DND-41 (cell line): ENCODE data around the gene SPRYD4.

Experiments used
- CTCF ChIP-seq: IDR thresholded peaks from 2 replicates; pipeline ENCODE4 v1.5.1; 2012; ENCODE audit warnings: borderline replicate concordance, low read length, moderate library complexity, mild to moderate bottlenecking; ENCODE audit not compliant: poor library complexity, severe bottlenecking; ENCODE audit errors: extremely low read depth
- EZH2 ChIP-seq: IDR thresholded peaks from 3 replicates; pipeline ENCODE4 v1.6.1; 2012; ENCODE audit warnings: borderline replicate concordance, low read depth, mild to moderate bottlenecking, moderate library complexity, low read length, inconsistent platforms; ENCODE audit not compliant: severe bottlenecking

DNA sequence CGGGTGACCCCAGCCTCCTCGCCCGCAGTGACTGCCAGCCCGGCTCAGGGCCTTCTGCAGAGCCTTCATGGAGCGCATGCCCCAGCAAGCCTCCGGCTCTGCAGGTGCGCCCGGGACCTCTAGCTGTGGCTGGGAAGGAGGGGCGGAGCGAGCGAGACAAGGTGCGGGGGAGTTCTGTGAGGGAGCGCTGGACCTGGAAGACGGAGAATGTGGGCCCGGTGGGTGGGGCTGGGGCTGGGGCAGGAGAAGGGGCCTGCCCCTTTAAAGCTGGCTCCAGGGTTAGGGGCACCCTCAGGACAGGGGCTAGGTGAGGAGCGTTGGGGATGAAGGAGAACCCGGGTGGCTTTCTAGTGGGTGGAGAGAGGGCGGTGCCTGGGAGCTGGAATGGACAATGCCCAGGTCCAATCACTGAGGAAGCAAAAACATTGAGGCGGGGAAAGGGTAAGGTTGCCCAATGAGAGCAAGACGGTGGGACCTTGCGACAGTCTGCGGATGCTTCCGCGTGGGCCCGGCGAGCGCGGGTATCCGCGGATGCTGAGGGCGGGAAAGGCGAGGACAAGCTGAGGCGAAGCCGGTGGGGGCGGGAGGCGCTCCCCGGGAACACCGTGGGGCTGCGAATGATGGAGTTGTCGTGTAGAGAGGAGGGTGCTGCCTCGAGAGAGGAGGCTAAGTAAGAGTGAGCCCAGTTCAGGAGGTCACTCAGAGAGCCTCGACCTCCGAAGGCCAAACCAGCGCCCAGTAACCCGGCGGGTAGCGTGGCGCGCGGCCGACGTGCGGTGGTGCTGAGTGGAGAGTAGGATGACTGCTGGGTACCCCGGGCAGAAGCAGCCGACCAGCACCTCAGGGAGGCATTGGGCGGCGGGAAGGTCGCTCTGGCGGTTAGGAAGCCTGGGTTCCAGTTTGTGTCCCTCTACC is 19.9 kb downstream of the SPRYD4 start, which contains the start of gene GLS2:
- no peak for TF ChIP-seq CTCF
- no peak for TF ChIP-seq EZH2
